ENCODE data around the gene LCN1.

DNA sequence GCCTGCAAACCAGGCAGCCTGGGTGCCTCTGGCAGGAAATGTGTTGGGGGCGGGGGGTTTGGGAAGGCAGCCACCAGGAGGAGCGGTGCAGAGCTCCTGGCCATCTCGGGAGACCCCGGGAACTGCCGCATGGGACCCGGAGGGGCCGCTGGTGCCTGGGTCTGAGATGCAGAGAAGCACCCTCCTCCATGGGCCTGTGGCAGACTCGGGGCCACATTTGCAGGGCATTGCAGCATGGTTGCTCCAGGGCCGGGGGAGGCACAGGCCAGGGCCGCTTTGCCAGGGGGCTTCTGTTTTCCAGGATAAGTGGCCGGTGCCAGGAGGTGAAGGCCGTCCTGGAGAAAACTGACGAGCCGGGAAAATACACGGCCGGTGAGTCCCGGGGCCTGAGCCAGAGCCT, 1.7 kb downstream of the LCN1 start:
- TF ChIP-seq JUND (IDR thresholded peaks at IDR 0.05) (no peak), CTCF (IDR thresholded peaks at IDR 0.05; ENCODE audit: low read depth, low read length, missing input control) (no peak), REST (IDR thresholded peaks at IDR 0.05) (no peak), RXRA (IDR thresholded peaks at IDR 0.05) (no peak), HNF4A (conservative IDR thresholded peaks at IDR 0.05) (no peak), FOXA2 (IDR thresholded peaks at IDR 0.05) (no peak), MAX (IDR thresholded peaks at IDR 0.05) (no peak), YY1 (IDR thresholded peaks at IDR 0.05) (no peak), FOXA1 (IDR thresholded peaks at IDR 0.05) (no peak), EGR1 (IDR thresholded peaks at IDR 0.05; ENCODE audit: low read depth in 2 of 2) (no peak), RAD21 (IDR thresholded peaks at IDR 0.05) (no peak), GABPA (IDR thresholded peaks at IDR 0.05 in 1 of 2, conservative IDR thresholded peaks at IDR 0.05 in 1 of 2) (no peak)
- TF ChIP-seq, protein P1, sequence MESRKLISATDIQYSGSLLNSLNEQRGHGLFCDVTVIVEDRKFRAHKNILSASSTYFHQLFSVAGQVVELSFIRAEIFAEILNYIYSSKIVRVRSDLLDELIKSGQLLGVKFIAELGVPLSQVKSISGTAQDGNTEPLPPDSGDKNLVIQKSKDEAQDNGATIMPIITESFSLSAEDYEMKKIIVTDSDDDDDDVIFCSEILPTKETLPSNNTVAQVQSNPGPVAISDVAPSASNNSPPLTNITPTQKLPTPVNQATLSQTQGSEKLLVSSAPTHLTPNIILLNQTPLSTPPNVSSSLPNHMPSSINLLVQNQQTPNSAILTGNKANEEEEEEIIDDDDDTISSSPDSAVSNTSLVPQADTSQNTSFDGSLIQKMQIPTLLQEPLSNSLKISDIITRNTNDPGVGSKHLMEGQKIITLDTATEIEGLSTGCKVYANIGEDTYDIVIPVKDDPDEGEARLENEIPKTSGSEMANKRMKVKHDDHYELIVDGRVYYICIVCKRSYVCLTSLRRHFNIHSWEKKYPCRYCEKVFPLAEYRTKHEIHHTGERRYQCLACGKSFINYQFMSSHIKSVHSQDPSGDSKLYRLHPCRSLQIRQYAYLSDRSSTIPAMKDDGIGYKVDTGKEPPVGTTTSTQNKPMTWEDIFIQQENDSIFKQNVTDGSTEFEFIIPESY (IDR thresholded peaks at IDR 0.05), result no peak
